NCI-H2081 (cell line): Measurements from ENCODE around the gene PPP4R1.

ENCODE experiments used
- DNase-seq, 2 experiments: peaks; one replicate each; lab custom pipeline; 2025; lab: John Stamatoyannopoulos, UW

PPP4R1 gene

DNA sequence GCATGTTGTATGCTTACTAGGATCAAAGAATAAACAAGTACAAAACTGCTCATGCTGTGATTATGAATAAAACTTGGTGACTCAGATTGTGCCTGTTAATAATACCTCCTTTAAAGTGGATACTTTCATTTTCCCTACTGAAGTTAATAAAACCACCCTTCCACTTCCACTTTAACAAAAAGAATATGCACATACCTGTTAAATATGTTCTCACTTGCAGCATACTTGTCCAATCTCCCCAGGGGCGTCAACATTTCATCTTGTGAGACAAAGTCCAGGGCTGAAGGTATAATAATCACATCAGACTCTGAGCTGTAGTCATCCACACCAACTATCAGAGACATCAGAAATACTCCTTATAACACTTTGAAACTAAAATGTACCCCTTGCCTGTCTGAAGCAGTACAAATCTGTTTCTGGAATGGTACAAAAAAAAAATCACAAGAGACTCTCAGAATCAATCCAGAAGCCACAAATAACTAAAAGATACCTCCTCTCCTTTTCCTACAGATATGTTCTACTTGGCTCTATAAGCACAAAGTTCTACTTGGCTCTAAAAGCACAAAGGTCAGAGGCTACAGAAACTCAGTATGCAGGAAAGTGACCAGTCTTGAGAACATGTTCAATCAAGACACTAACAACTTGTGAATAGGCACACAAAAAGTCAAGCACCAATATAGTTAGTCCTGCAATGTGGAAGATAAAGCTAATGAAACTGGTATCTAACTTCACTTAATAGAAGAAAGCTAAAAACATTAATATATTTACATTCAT, 19.3 kb downstream of the PPP4R1 start:
- DNase-seq = no peak

- DNase-seq = no peak
These were observed 26.4 kb downstream of the PPP4R1 start for GRCh38 chr18:9587924-9588323.

- DNase-seq = no peak
These were observed 27.5 kb downstream of the PPP4R1 start for GRCh38 chr18:9586814-9587213.

DNA sequence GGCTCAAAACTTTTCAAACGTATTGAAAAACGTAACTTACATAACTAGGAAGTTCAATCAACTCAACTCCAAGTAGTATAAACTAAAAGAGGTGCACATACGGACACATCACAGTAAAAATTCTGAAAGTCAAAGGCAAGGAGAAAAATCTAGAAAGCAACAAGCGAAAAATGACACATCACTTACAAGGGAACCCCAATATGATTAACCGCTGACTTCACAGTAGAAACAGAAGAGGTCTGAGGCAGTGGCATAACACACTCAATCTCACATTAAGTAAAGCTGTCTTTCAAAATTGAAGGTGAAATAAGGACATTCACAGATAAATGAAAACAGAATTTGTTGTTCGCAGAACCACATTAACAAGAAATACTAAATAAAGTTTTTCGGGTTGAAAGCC, 32.7 kb downstream of the PPP4R1 start:
- no peak for DNase-seq

DNA sequence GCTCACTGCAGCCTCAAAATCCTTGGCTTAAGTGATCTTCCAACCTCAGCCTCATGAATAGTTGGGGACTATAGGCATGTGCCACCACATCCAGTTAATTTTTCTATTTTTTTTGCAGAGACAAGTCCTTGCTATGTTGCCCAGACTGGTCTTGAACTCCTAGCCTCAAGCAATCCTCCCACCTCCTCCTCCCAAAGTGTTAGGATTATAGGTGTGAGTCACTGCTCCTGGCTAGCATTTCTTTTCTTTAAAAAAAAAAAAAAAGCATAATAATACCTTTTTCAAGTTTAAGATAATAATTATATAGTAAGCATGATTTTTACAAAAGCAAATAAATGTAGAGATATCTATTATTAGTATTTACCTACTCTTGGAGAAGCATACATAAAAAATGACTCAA, 36.1 kb downstream of the PPP4R1 start:
- DNase-seq = no peak

- DNase-seq = no peak
These were observed 37.0 kb downstream of the PPP4R1 start for GRCh38 chr18:9577361-9577760.

- DNase-seq = peak; percentile 71 to 82
These were observed 38.8 kb downstream of the PPP4R1 start for GRCh38 chr18:9575558-9575957.

GRCh38 chr18:9574473-9575115, 39.8 kb downstream of the PPP4R1 start:
- DNase-seq = no peak

GRCh38 chr18:9571546-9571945, 42.8 kb downstream of the PPP4R1 start:
- no peak for DNase-seq

DNA sequence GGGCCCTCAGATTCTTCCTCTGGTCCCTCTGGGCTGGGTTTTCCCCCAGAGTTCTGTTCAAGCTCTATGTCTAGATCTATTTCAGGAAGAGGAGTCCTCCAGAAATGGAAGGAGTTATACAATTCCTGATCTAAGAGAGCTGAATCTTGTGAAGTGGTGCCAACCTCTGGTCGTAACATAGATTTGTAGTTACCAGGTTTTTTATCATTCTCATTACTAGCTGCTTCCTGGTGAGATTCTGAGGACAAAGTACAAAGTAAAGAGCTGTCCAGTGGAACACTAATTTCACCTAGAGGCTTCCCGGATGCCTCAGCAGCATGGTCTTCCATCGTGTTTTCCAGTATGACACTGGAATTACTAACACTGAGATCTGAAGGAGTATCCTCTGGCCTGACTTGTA, 44.1 kb downstream of the PPP4R1 start:
- no peak for DNase-seq

GRCh38 chr18:9569178-9569577, 45.2 kb downstream of the PPP4R1 start:
- no peak for DNase-seq

DNA sequence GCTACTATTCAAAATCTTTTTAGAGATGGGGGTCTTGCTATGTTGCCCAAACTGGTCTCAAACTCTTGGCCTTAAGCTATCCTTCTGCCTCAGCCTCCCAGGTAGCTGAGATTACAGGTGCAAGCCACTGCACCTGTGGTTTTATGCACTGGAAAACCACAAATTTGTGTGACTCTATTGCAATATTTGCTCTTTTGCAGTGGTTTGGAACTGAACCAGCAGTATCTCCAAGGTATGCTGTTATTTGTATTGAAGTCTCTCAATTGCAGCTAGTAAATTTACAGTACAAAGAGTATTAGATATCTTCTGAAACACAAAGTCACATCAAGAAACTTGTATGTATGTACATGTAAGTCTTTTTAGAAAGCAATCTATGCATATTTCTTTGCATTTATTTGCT, 46.2 kb downstream of the PPP4R1 start:
- DNase-seq = no peak

- no peak for DNase-seq
These were observed 49.0 kb downstream of the PPP4R1 start for GRCh38 chr18:9565407-9565806.

- no peak for DNase-seq
These were observed 51.0 kb downstream of the PPP4R1 start for GRCh38 chr18:9563331-9563730.

DNA sequence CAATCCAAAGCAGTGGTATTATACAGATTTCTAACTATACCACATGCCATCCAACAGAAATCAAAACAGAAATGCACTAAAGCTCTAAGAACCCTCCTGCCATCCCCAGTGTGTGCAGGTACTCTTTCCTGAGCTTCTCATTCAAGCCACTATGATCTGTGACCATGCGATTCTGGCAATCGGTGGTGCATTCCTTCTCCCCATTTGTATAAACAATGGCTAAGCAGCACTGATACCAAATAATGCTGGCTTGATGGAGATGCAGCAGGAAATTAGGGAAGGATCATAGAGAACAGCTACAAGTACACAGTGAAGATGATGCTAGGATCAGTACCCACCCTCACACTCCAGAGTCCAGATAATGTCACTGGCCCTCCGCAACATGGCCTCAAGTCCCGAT, 51.8 kb downstream of the PPP4R1 start:
- no peak for DNase-seq

DNA sequence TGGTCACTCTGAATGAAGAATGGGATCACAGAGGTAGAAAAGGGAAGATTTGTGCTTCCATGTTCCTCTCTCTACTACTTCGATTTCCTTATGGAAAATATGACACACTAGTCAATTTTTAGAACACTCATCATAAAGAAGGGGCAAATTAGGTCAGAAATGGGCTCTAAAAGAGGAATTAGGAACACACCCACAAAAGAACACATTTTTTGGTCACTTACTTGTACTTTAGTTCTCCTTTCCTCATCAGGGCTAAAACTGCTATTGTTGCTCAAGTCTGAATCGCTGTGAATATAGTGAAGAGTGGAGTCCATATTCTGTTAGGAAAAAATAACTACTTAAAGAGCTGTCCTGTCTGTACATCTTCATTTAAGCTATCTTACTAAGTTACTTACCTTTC, 52.6 kb downstream of the PPP4R1 start:
- no peak for DNase-seq

DNA sequence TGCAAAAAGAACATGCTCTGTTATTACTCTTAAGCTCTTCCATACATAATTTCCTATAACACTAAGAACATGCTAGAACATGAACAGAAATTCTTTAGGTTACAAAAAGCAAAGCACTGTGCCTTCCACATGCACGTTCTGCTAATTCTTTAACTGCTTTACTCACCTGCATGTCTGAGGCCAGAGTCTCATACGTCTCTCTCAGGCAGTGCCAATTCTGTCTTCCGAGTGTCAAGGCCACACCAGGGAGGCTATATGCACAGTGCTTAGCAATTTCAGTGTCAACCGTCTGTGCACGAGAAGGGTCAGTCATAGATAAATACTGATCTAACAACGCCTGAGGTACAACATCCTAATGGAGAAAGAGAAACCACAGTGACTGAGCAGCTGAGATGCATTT, 55.1 kb downstream of the PPP4R1 start:
- no peak for DNase-seq

DNA sequence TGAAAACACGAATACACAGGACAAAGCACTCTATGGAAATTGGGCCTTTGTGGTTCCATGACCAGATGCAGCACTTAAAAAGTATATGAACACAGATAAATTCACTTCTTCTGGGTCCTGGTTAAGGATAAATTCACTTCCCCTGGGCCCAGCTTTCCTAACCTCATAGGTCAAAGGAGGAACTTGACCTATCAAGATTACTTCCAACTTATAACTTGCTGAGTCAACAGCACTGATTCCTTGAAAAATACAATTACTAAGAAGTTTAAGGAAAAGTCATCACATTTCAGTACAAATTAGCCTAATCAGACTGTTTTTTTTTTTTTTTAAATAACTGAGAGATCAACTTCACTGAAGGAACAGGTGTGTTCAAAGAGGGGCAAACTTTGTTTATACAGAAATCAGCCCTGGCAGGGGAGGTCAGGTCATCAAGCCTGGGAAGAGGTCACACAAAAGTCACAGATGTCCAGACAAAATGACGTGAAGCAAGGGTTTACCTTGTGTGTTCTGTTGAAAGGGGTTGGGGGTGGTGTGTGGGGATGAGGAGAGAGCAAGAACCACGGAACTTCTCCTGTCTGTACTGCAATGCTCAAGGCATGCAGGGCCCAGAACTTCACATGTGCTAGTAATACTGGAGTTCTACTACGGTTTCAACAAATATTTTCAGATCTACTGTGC, 55.8 kb downstream of the PPP4R1 start:
- DNase-seq = no peak

DNA sequence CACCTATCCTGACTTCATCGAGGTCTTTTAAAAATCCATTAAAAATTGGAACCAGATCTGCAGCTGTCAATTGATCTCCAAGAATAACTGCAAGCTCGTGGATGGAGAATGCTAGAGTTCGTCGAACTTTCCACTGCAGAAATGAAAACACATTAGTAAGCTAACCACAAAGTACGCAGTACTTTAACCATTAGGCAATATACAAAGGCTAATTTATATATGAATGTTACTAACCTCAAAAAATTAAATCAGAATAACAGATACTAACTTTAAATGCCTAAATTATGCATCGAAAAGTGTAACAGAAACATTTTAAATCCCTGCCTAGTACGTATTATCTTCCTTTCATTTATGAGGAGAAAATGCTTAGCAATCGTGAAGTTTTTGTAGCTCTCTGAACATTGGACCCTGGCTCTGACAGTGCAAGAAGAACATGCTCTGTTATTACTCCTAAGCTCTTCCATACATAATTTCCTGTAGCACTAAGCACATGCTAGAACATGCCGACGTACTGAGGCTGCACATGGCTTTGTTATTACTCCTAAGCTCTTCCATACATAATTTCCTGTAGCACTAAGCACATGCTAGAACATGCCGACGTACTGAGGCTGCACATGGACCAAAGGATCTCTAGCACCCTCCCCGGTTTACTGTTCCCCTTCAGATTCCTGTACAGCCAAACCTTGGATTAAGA, 57.0 kb downstream of the PPP4R1 start:
- DNase-seq = no peak

- no peak for DNase-seq
These were observed 61.7 kb downstream of the PPP4R1 start for GRCh38 chr18:9552616-9553015.

- no peak for DNase-seq
These were observed 62.2 kb downstream of the PPP4R1 start for GRCh38 chr18:9552191-9552590.

DNA sequence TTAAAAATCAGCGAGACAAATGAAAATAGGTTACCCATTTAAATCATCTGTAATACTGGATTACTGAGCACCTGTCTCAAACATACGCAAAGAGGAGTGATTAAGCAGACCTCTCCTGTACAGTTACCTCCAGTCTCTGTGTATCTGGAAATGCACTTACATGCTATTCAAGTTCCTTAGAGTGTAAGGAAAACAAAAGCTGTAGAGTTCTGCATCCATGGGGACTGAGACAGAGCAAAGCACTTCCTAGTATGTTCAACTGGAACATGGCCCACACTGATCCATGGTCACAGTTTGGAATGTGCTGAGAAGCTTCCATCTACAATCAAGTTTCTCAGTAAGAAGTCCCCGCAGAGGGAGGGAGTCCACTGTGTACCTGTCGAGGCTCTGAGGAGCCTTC, 63.9 kb downstream of the PPP4R1 start:
- DNase-seq = no peak

DNA sequence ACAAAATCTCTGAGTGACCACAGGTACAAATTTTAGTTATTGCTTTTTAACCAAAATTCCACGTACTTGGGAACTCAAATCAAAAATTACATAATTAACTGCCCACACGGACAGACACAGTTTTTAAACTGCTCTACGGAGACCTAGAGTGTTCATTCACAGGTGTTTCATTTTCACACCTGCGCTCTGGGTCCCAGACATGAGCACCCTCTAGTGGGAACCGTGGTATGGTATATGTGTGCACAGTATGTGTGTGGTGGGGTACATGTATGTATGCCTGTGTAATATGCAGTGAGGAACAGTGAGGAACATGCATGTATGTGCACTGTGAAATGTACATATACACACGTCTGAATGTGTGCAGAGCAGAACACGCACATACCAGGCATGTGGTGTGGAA, 65.0 kb downstream of the PPP4R1 start:
- DNase-seq = peak in 1 of 2 experiments; percentile 6
